Measurements from ENCODE around the gene YIPF2. TPM values are rescaled to one million over a fixed set of nuclear protein-coding genes. Genes with fewer than 3 reads are reported as not detected.
A peak's percentile ranks its signal among the peaks of the same experiment; 100 is the strongest.
"Not testable (repeated sequence)": the region's sequence is repeated elsewhere in the genome, so short reads cannot be mapped to it uniquely, and the experiment has no call there.

Gene YIPF2
- total RNA-seq, 1 donor, result 112 TPM

GRCh38 chr19:10960314-10961072 lies 32.1 kb upstream of the YIPF2 start, which contains the start of gene SMARCA4:
SMARCA4 (plus strand) TSS chr19:10961030; CDS start chr19:10984152, 23,122 bp downstream.
- no peak for TF ChIP-seq CTCF (IDR thresholded peaks at IDR 0.05; ENCODE audit: insufficient read depth, low read depth, low read length)
- H3K4me3 ChIP-seq (ENCODE audit: low read depth, low read length), result peak within 1 kb of the TSS; percentile 96
- peak; percentile 97 for DNase-seq (ENCODE audit: low read depth)

DNA sequence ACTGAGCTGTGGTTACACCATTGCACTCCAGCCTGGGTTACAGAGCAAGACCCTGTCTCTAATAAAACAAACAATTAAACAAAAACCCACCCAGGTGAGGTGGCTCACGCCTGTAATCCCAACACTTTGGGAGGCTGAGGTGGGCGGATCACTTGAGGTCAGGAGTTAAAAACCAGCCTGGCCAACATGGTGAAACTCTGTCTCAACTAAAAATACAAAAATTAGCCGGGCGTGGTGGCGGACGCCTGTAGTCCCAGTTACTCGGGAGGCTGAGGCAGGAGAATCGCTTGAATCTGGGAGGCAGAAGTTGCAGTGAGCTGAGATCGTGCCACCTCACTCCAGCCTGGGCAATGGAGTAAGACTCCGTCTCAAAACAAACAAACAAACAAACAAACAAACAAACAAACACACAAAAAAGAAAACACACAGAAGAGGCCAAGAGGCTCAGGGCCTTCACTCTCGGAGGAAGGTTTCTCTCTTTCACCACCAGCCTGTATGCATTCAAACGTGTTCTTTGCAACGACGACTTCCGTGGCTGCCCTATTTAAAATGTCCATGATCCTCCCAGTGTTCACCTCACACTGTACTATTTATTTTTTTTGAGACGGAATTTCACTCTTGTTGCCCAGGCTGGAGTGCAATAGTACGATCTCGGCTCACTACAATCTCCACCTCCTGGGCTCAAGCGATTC lies 31.0 kb upstream of the YIPF2 start:
- DNase-seq (ENCODE audit: low read depth), result not testable (repeated sequence)
- peak overlapping the region; percentile 78 for H3K4me3 ChIP-seq (ENCODE audit: low read depth, low read length)

GRCh38 chr19:10952809-10953208 lies 24.4 kb upstream of the YIPF2 start:
- no peak overlapping the region for H3K4me3 ChIP-seq (ENCODE audit: low read depth, low read length)
- no peak for DNase-seq (ENCODE audit: low read depth)
- TF ChIP-seq CTCF (IDR thresholded peaks at IDR 0.05; ENCODE audit: insufficient read depth, low read depth, low read length), result no peak

DNA sequence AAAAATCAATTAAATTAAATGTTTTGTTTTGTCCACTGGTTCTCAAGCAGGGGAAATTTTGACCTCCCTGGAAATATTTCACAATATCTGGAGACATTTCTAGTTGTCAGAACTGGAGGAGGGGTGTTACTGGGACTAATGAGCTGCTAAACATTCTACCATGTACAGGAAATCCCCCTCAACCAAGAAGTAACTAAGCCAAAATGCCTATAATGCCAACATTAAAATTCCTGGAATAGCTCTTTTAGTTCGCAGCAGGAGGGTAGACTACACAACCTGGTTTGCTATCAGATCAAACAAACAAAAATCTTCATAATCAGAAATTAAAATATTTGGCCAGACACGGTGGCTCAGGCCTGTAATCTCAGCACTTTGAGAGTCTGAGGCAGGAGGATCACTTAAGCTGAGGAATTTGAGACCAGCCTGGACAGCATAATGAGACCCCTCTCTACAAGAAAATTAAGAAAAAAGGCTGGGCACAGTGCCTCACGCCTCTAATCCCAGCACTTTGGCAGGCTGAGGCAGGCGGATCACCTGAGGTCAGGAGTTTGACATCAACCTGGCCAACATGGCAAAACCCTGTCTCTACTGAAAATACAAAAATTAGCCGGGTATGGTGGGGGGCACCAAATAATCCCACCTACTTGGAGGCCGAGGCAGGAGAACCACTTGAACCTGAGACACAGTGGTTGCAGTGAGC lies 18.7 kb upstream of the YIPF2 start:
- TF ChIP-seq CTCF (IDR thresholded peaks at IDR 0.05; ENCODE audit: insufficient read depth, low read depth, low read length), result no peak
- DNase-seq (ENCODE audit: low read depth), result peak; percentile 63
- H3K4me3 ChIP-seq (ENCODE audit: low read depth, low read length), result no peak overlapping the region

GRCh38 chr19:10945264-10945663 lies 16.8 kb upstream of the YIPF2 start:
- H3K4me3 ChIP-seq (ENCODE audit: low read depth, low read length), result no peak overlapping the region
- TF ChIP-seq CTCF (IDR thresholded peaks at IDR 0.05; ENCODE audit: insufficient read depth, low read depth, low read length), result no peak
- no peak for DNase-seq (ENCODE audit: low read depth)

- not testable (repeated sequence) for DNase-seq (ENCODE audit: low read depth); H3K4me3 ChIP-seq (ENCODE audit: low read depth, low read length)
Measured at GRCh38 chr19:10943412-10943811, 15.0 kb upstream of the YIPF2 start.

- not testable (repeated sequence) for DNase-seq (ENCODE audit: low read depth); H3K4me3 ChIP-seq (ENCODE audit: low read depth, low read length)
Measured at GRCh38 chr19:10941649-10942048, 13.2 kb upstream of the YIPF2 start.

DNA sequence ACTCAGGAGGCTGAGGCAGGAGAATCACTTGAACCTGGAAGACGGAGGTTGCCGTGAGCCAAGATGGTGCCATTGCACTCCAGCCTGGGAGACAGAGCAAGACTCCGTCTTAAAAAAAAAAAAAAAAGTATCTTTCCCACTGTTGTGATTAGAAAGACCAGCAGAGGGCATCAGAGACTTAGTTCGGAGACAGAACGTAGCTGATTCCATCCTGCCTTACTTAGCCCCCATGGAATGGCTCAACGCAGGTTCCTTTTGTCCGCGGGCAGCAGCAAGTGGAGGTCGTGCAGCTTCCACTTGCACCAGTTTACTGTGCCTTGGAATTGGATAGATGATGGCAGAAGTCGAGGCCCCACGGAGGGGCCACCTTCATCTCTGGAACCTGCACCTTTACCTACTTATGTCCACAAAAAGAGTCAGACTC lies 8.2 kb upstream of the YIPF2 start:
- no peak overlapping the region for H3K4me3 ChIP-seq (ENCODE audit: low read depth, low read length)
- peak; percentile 84 for DNase-seq (ENCODE audit: low read depth)
- TF ChIP-seq CTCF (IDR thresholded peaks at IDR 0.05; ENCODE audit: insufficient read depth, low read depth, low read length), result peak; percentile 72

All from fibroblast of villous mesenchyme (primary cell).